ENCODE results near the gene UBA1.

The UBA1 gene

DNA sequence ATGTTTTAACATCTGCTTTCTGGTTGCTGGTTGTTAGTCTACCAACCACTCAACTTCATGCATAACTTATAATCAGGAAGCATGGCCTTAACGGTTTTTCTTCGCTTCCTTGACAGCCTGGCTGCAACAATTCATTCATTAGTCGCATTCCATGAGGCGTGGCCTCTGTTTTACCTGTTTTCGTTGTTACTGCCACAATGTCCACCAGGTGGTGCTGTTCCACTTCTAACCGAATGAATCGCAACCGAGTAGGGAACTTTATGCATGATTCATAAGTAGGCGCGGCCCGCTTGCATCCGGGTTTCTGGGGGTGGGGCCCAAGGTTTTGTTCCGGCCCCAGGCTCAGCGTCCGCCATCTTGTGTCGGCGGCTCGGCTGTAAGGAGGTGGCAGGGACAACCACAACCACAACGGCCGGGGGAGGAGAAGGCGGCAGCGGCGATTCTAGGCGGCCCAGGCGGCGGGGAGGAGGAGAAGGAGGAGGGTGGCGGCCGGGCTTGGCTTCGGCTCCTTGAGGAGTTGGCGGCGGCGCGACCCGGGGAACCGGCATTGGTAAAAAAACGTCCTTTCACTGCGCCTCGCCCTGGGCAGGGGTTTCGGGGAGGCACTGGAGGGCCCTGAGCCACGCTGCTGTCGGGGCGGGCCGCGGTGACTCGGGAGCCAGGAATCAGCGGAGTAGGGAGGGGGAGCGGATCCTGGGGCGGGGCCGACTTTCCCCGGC lies at the start of gene UBA1:
TSS of gene UBA1 (plus strand) at position 355 of the 719 bp plus-strand sequence. CDS start 4,974 bp downstream, outside the sequence.
- DNase-seq (ENCODE audit: low read depth): peak; percentile 96
- H3K4me3 ChIP-seq (ENCODE audit: control insufficient read depth, low read depth, low read length): peak within 1 kb of the TSS; percentile 92
- TF ChIP-seq, protein P1, sequence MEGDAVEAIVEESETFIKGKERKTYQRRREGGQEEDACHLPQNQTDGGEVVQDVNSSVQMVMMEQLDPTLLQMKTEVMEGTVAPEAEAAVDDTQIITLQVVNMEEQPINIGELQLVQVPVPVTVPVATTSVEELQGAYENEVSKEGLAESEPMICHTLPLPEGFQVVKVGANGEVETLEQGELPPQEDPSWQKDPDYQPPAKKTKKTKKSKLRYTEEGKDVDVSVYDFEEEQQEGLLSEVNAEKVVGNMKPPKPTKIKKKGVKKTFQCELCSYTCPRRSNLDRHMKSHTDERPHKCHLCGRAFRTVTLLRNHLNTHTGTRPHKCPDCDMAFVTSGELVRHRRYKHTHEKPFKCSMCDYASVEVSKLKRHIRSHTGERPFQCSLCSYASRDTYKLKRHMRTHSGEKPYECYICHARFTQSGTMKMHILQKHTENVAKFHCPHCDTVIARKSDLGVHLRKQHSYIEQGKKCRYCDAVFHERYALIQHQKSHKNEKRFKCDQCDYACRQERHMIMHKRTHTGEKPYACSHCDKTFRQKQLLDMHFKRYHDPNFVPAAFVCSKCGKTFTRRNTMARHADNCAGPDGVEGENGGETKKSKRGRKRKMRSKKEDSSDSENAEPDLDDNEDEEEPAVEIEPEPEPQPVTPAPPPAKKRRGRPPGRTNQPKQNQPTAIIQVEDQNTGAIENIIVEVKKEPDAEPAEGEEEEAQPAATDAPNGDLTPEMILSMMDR (conservative IDR thresholded peaks at IDR 0.05; ENCODE audit: control insufficient read depth, insufficient read depth, low read depth, low read length): peak; percentile 78

DNA sequence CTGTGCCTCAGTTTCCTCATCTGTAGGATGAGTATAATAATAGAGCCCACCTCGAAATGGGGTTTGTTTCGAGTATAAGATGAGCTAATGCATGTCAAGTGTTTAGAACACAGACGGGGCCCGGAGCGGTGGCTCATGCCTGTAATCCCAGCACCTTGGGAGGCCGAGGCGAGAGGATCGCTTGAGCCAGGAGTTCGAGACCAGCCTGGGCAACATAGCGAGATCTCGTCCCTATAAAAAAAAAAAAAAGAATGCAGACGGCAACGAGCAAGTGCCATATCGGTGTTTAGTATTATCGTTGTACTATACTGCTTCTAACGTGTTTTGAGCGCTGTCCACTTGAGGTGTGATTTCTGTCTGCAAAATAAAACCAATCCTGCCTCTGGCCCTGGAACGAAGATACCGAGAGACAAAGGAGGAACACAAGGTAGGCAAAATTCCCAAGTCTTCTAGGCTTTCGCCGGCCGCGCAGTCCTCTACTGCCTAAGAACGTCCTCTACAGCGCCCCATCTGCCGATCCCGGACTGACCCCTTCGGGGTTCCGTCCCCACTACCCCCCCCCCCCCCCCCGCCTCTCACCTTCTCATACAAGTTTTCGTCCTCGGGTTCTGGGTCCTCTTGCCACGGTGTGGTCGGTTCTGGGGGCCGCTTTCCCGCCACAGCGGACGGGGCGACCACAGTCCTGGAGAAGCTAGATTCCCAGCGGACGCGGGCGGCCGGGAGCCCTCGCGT lies 49.6 kb upstream of the UBA1 start:
- TF ChIP-seq, protein P1 (conservative IDR thresholded peaks at IDR 0.05; ENCODE audit: control insufficient read depth, insufficient read depth, low read depth, low read length): no peak
- DNase-seq (ENCODE audit: low read depth): peak; percentile 33
- H3K4me3 ChIP-seq (ENCODE audit: control insufficient read depth, low read depth, low read length): peak overlapping the region; percentile 80

DNA sequence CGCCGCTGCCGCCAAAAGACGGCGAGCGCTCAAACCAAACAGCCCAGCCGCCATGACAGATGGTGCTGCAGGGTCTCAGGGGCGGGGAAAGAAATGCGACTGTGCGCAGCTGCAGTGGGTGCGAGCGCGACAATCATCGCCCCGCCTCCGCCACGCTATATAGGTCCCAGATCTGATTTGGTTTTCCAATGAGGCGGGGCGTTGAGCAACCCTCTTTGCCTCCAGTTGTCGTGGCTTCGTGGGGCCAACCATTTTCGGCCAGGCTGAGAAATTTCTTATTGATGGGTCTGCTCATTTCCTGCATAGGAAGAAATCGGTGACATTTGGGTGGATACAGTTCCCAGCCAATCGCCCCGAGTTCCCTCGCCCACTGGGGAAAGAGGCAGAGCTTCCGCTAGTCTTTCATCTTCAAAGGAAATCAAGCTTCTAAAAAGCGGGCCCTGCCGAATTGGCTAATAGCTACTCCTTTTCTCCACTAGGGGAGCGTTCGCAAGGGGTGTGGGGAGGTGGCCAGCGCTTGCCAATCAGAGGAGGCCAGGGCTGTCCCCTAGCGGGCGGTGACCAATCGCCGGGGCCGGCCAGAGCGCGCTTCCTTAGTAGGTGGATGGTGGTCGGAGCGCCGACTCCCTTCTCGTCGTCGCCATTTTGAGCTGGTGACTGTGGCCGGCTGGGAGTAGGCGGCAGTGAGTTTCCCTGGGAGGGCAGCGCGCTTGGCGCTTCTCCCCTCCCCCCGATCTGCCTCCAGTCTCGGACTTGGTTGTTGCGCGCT lies 48.8 kb upstream of the UBA1 start, which contains the start of the genes NDUFB11 and RBM10:
TSS of gene NDUFB11 (minus strand) at position 77 of the 769 bp plus-strand sequence. CDS start at position 54, 23 bp downstream.
TSS of gene RBM10 (plus strand) at position 596 of the 769 bp plus-strand sequence. CDS start 2,261 bp downstream, outside the sequence.
- DNase-seq (ENCODE audit: low read depth): peak; percentile 93
- TF ChIP-seq, protein P1 (conservative IDR thresholded peaks at IDR 0.05; ENCODE audit: control insufficient read depth, insufficient read depth, low read depth, low read length): peak; percentile 53
- H3K4me3 ChIP-seq (ENCODE audit: control insufficient read depth, low read depth, low read length): peak within 1 kb of the TSS; percentile 80

DNA sequence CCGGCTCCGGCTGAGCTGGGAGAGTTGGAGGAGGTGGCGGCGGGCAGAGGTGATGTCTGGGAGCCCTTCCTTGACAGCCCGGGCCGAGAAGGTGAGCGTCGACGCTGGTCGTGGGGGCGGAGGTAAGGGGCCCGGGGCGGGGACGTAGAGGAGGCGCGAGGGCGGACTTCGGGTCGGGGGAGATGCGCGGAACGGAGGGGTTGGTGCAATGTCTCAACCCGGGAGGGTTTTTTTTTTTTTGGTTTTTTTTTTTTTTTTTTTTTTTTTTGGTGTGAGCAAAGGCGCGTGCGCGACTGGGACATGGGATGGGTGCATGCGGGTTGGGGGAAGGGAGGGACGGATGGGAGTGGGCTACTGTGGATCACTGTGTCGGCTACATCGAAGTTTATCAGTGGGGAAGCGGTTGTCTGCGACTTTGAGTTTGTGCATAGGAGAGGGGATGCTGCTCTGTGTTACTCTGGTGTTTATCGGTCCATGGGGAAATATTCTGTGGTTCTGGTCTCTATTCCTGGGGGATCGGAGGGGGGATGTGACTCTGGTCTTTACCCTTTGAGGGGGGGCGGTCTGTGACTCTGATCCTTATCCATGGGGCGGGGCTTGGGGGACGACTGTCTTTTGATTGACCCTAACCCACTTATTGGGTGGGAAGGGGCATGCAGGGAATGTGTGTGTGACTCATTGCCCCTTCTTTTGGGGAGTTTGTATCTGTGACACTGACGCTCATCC lies 48.1 kb upstream of the UBA1 start:
- TF ChIP-seq, protein P1 (conservative IDR thresholded peaks at IDR 0.05; ENCODE audit: control insufficient read depth, insufficient read depth, low read depth, low read length): no peak
- peak overlapping the region; percentile 80 for H3K4me3 ChIP-seq (ENCODE audit: control insufficient read depth, low read depth, low read length)
- DNase-seq (ENCODE audit: low read depth): no peak

DNA sequence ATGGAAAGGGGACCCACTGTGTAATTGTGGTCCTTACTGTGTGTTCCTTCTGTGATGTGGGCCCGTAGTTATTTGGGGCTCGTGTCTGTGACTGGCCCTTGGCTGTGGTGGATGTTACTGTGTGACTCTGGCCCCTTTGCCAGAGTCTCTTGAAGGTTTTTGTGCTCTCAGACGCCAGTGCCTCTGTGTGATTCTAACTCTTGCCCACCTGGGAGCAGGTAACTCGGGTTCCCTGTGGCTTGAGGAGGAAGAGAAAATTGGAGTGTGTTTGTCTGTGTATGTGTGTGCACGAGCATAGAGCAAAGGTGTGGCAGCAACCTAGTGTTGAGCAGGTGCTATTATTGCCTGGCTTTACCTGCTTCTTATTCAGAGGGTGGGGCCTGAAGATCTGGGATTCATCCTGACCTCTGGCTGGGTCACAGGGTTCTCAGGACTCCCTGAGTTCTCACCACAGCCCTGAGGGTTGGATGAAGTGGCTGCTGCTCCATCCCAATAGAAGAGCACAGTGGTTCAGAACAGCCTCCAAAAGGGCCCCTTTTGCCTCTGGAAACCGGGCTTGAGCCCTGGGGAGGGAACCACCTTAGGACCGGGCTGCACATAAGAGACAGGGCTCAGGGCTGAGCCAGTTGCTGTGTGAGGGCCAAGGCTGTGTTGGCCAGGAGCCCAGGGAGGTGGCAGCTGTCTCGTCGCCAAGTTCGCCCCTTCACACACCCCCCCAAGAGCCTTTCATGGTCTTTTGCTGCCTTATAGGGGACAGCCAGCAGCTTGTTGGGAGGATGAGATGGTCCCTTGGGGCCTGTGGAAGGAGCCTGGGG lies 47.3 kb upstream of the UBA1 start:
- TF ChIP-seq, protein P1 (conservative IDR thresholded peaks at IDR 0.05; ENCODE audit: control insufficient read depth, insufficient read depth, low read depth, low read length): no peak
- peak overlapping the region; percentile 80 for H3K4me3 ChIP-seq (ENCODE audit: control insufficient read depth, low read depth, low read length)
- no peak for DNase-seq (ENCODE audit: low read depth)
